WTC11 (cell line): Measurements from ENCODE around the gene GRAMD1B. TPM values are rescaled to one million over a fixed set of nuclear protein-coding genes. Genes with fewer than 3 reads are reported as not detected.

ENCODE experiments used
- ATAC-seq: fragments of 200-7000 bp; cut with Tn5 transposase; 2 replicates; pipeline ENCODE4 v1.10.0; 2021; ENCODE audit warnings: mild to moderate bottlenecking, moderate library complexity
- CTCF ChIA-PET: fragments of 300-600 bp; sonication (Branson Sonifier 250); formaldehyde crosslinking; loops from one replicate; lab custom pipeline; 2021; ENCODE audit warnings: antibody characterized with exemption; lab: Charles Lee
- POLR2A ChIA-PET: fragments of 350-600 bp; sonication (Branson Sonifier 250); formaldehyde crosslinking; loops from one replicate; lab custom pipeline; 2021; ENCODE audit warnings: antibody characterized with exemption; lab: Charles Lee
- DNase-seq: peaks from one replicate; pipeline ENCODE4 v3.0.0; 2021; ENCODE audit warnings: low spot score
- H3K27ac Mint-ChIP-seq: 2 replicates; pipeline ENCODE4 v1.8.0; 2021; ENCODE audit warnings: mixed read lengths
- H3K27me3 Mint-ChIP-seq: 2 replicates; pipeline ENCODE4 v1.8.0; 2021; ENCODE audit warnings: low read depth, mild to moderate bottlenecking, moderate library complexity, mixed read lengths
- H3K36me3 Mint-ChIP-seq: 2 replicates; pipeline ENCODE4 v1.8.0; 2021; ENCODE audit warnings: mixed read lengths
- H3K4me1 Mint-ChIP-seq: 2 replicates; pipeline ENCODE4 v1.8.0; 2022; ENCODE audit warnings: mixed read lengths
- H3K4me3 Mint-ChIP-seq: 2 replicates; pipeline ENCODE4 v1.8.0; 2021; ENCODE audit warnings: mild to moderate bottlenecking, moderate library complexity, mixed read lengths
- H3K9me3 Mint-ChIP-seq: 2 replicates; pipeline ENCODE4 v1.8.0; 2021; ENCODE audit warnings: mixed read lengths
- ATF6 ChIP-seq: sonication (generic); formaldehyde crosslinking; IDR thresholded peaks from 2 replicates; pipeline ENCODE4 v1.8.1; 2023; ENCODE audit warnings: mild to moderate bottlenecking, missing genetic modification reagents
- CREM ChIP-seq: sonication (generic); formaldehyde crosslinking; IDR thresholded peaks from 2 replicates; pipeline ENCODE4 v1.8.1; 2022; ENCODE audit warnings: mild to moderate bottlenecking, missing genetic modification reagents, moderate library complexity
- CTCF ChIP-seq: fragments of 200-600 bp; IDR thresholded peaks from 2 replicates; pipeline ENCODE4 v1.8.0; 2022; ENCODE audit warnings: antibody characterized with exemption
- E2F1 ChIP-seq: sonication (generic); formaldehyde crosslinking; IDR thresholded peaks from 2 replicates; pipeline ENCODE4 v1.8.0; 2022; ENCODE audit warnings: mild to moderate bottlenecking, missing genetic modification reagents
- E2F5 ChIP-seq: sonication (generic); formaldehyde crosslinking; IDR thresholded peaks from 2 replicates; pipeline ENCODE4 v1.8.1; 2022; ENCODE audit warnings: mild to moderate bottlenecking, moderate library complexity, missing genetic modification reagents
- GTF2I ChIP-seq: fragments of 250-450 bp; sonication (Bioruptor Pico); conservative IDR thresholded peaks from 2 replicates; pipeline ENCODE4 v1.4.0; 2021; ENCODE audit warnings: mild to moderate bottlenecking
- MAX ChIP-seq: sonication (generic); formaldehyde crosslinking; IDR thresholded peaks from 2 replicates; pipeline ENCODE4 v1.8.0; 2022; ENCODE audit warnings: mild to moderate bottlenecking, missing genetic modification reagents
- NFE2L1 ChIP-seq: sonication (generic); formaldehyde crosslinking; IDR thresholded peaks from 2 replicates; pipeline ENCODE4 v1.8.1; 2023; ENCODE audit warnings: missing genetic modification reagents
- NR2C2 ChIP-seq: sonication (generic); formaldehyde crosslinking; IDR thresholded peaks from 2 replicates; pipeline ENCODE4 v1.8.0; 2022; ENCODE audit warnings: mild to moderate bottlenecking, missing genetic modification reagents
- OVOL2 ChIP-seq: fragments of 250-450 bp; sonication (Bioruptor Pico); IDR thresholded peaks from 2 replicates; pipeline ENCODE4 v1.9.0; 2021; ENCODE audit warnings: mild to moderate bottlenecking, borderline replicate concordance
- PREB ChIP-seq: sonication (generic); formaldehyde crosslinking; IDR thresholded peaks from 2 replicates; pipeline ENCODE4 v1.8.1; 2022; ENCODE audit warnings: mild to moderate bottlenecking, missing genetic modification reagents, moderate library complexity, borderline replicate concordance
- SMAD4 ChIP-seq: sonication (generic); formaldehyde crosslinking; IDR thresholded peaks from 2 replicates; pipeline ENCODE4 v1.8.0; 2022; ENCODE audit warnings: mild to moderate bottlenecking, missing genetic modification reagents
- SOX15 ChIP-seq: fragments of 250-450 bp; sonication (Bioruptor Pico); IDR thresholded peaks from 2 replicates; pipeline ENCODE4 v1.9.0; 2021; ENCODE audit warnings: mild to moderate bottlenecking
- TCF7 ChIP-seq: sonication (generic); formaldehyde crosslinking; IDR thresholded peaks from 2 replicates; pipeline ENCODE4 v1.8.0; 2022; ENCODE audit warnings: mild to moderate bottlenecking, low read depth, missing genetic modification reagents, moderate library complexity
- ZNF281 ChIP-seq: sonication (generic); formaldehyde crosslinking; IDR thresholded peaks from 2 replicates; pipeline ENCODE4 v1.8.0; 2023; ENCODE audit warnings: mild to moderate bottlenecking, missing genetic modification reagents
- ZNF396 ChIP-seq: fragments of 250-450 bp; sonication (Bioruptor Pico); IDR thresholded peaks from 2 replicates; pipeline ENCODE4 v1.8.0; 2021; ENCODE audit warnings: mild to moderate bottlenecking, moderate library complexity, borderline replicate concordance
- ZNF425 ChIP-seq: fragments of 250-450 bp; sonication (Bioruptor Pico); conservative IDR thresholded peaks from 2 replicates; pipeline ENCODE4 v1.9.0; 2021; ENCODE audit warnings: mild to moderate bottlenecking
- ZNF671 ChIP-seq: fragments of 250-450 bp; sonication (Bioruptor Pico); IDR thresholded peaks from 2 replicates; pipeline ENCODE4 v1.8.0; 2021; ENCODE audit warnings: mild to moderate bottlenecking
- total RNA-seq: library from RNA; stranded (reverse); gene quantifications from 3 replicates; pipeline ENCODE4 v1.2.3, GENCODE V29; 2021

Gene GRAMD1B
- total RNA-seq, 1 experiment from 2014 or later = 31.5 TPM

- no peak for DNase-seq
- no peaks in the 10 kb centered on the region for H3K36me3 Mint-ChIP-seq
- no peak for TF ChIP-seq PREB
- TF ChIP-seq ZNF281 (CRISPR knock-in tag) = no peak
- no peak for TF ChIP-seq OVOL2 (CRISPR knock-in tag)
- TF ChIP-seq SMAD4 (CRISPR knock-in tag) = no peak
- TF ChIP-seq E2F5 (CRISPR knock-in tag) = no peak
- TF ChIP-seq GTF2I (CRISPR knock-in tag) = no peak
- no peak for TF ChIP-seq TCF7 (CRISPR knock-in tag)
- TF ChIP-seq NR2C2 = no peak
- no peak for TF ChIP-seq E2F1
- no peak for TF ChIP-seq SOX15 (CRISPR knock-in tag)
- TF ChIP-seq ZNF671 = no peak
- no peak for TF ChIP-seq ZNF425 (CRISPR knock-in tag)
- no peak for TF ChIP-seq MAX (CRISPR knock-in tag)
- no peak for TF ChIP-seq CREM (CRISPR knock-in tag)
- no peak for TF ChIP-seq ATF6 (CRISPR knock-in tag)
- no peak for TF ChIP-seq ZNF396 (CRISPR knock-in tag)
- no peak for TF ChIP-seq NFE2L1 (CRISPR knock-in tag)
- TF ChIP-seq CTCF = no peak
- TF ChIP-seq, all 79 proteins: peak for 0
- POLR2A ChIA-PET = interaction anchor here (0.5 kb wide), 1 partner anchor 578 kb away, joined by 3 read pairs; no protein-coding TSS in a partner anchor
- no peak overlapping the region for H3K27ac Mint-ChIP-seq
- no peaks in the 10 kb centered on the region for H3K27me3 Mint-ChIP-seq
- CTCF ChIA-PET = interaction anchor here (1.2 to 1.4 kb wide), 2 partner anchors 20 to 45 kb away, joined by 3 to 4 read pairs; no protein-coding TSS in a partner anchor
- peaks cover 3% of the 10 kb centered on the region for H3K9me3 Mint-ChIP-seq
- no peak overlapping the region for H3K4me3 Mint-ChIP-seq
- H3K4me1 Mint-ChIP-seq = peaks cover 35% of the 10 kb centered on the region
- no peak for ATAC-seq
These were observed 126.6 kb downstream of the GRAMD1B start for GRCh38 chr11:123556633-123557032.
